GM12878 (cell line): ENCODE results near the gene LRP8. TPM values are rescaled to one million over a fixed set of nuclear protein-coding genes. Genes with fewer than 3 reads are reported as not detected.

Source experiments
- ATAC-seq: fragments of 200-7000 bp; cut with Tn5 transposase; 3 replicates; pipeline ENCODE4 v1.9.1; 2020; ENCODE audit warnings: mild to moderate bottlenecking, moderate library complexity
- BruUV-seq: library from RNA; stranded (reverse); fragments of 400-500 nt; replicated peaks from 2 replicates; lab custom pipeline; 2021; lab: Mats Ljungman, UMichigan
- CTCF ChIA-PET: fragments of 300-600 bp; sonication (Branson Sonifier 250); formaldehyde crosslinking; extraction: SDS; loops from one replicate; lab custom pipeline; 2021; ENCODE audit warnings: inconsistent platforms; lab: Yijun Ruan, JAX
- POLR2A ChIA-PET: fragments of 350-600 bp; formaldehyde crosslinking; extraction: SDS; loops from one replicate; lab custom pipeline; 2021; ENCODE audit warnings: inconsistent platforms; lab: Charles Lee
- RAD21 ChIA-PET: fragments of 300-600 bp; sonication (Branson Sonifier 250); formaldehyde crosslinking; loops from one replicate; lab custom pipeline; 2023; ENCODE audit warnings: antibody characterized with exemption; ENCODE audit not compliant: unreplicated experiment; lab: Charles Lee
- SMC1A ChIA-PET: fragments of 300-600 bp; sonication (Branson Sonifier 250); formaldehyde crosslinking; loops from one replicate; lab custom pipeline; 2023; ENCODE audit not compliant: unreplicated experiment, uncharacterized antibody; lab: Charles Lee
- DNase-seq: peaks from one replicate; pipeline ENCODE4 v3.0.0-alpha.2; 2011; ENCODE audit warnings: low read depth, low spot score
- FAIRE-seq: peaks from 3 replicates; lab custom pipeline; 2011; peaks lifted over from hg19 to GRCh38; lab: Jason Lieb, UNC
- H2AFZ ChIP-seq: 2 replicates; pipeline ENCODE4 v1.6.0; 2011; ENCODE audit warnings: low read depth, low read length, control low read depth; ENCODE audit not compliant: control insufficient read depth
- H3K27ac ChIP-seq: 2 replicates; pipeline ENCODE4 v1.5.1; 2011; ENCODE audit warnings: control low read depth; ENCODE audit not compliant: control insufficient read depth, insufficient read depth
- H3K27me3 ChIP-seq, 2 experiments: replicated peaks in 1 of 2; 2 replicates each; pipeline versions ENCODE4 v1.6.0 to v1.6.1; 2011; ENCODE audit warnings: low read length in 1 of 2; ENCODE audit not compliant: control insufficient read depth in 2 of 2, insufficient read depth in 2 of 2
- H3K36me3 ChIP-seq, 2 experiments: 2 replicates each; pipeline ENCODE4 v1.5.1; 2011; ENCODE audit warnings: low read length in 1 of 2; ENCODE audit not compliant: control insufficient read depth in 2 of 2, insufficient read depth in 2 of 2
- H3K4me1 ChIP-seq: 2 replicates; pipeline ENCODE4 v1.6.1; 2011; ENCODE audit warnings: mild to moderate bottlenecking, low read length, moderate library complexity, mixed read lengths; ENCODE audit not compliant: control insufficient read depth, insufficient read depth
- H3K4me2 ChIP-seq: 2 replicates; pipeline ENCODE4 v1.6.0; 2011; ENCODE audit warnings: control low read depth; ENCODE audit not compliant: control insufficient read depth, insufficient read depth
- H3K4me3 ChIP-seq: fragments of 200-600 bp; sonication (generic); 2 replicates; pipeline ENCODE4 v1.5.1; 2016
- H3K79me2 ChIP-seq: 2 replicates; pipeline ENCODE4 v1.6.0; 2011; ENCODE audit warnings: low read length; ENCODE audit not compliant: control insufficient read depth, insufficient read depth
- H3K9ac ChIP-seq: 2 replicates; pipeline ENCODE4 v1.8.0; 2011; ENCODE audit warnings: low read length, control low read depth, mixed read lengths; ENCODE audit not compliant: control insufficient read depth, insufficient read depth
- H3K9me3 ChIP-seq: replicated peaks from 3 replicates; pipeline ENCODE4 v1.5.1; 2011; ENCODE audit warnings: mild to moderate bottlenecking, low read length; ENCODE audit not compliant: control insufficient read depth, insufficient read depth
- H4K20me1 ChIP-seq: 2 replicates; pipeline ENCODE4 v1.6.0; 2011; ENCODE audit not compliant: control insufficient read depth, insufficient read depth
- ATF3 ChIP-seq: IDR thresholded peaks from 2 replicates; pipeline ENCODE4 v1.6.1; 2011; ENCODE audit warnings: low read depth, mild to moderate bottlenecking, low read length, moderate library complexity, borderline replicate concordance; ENCODE audit errors: extremely low read depth
- ELK1 ChIP-seq: IDR thresholded peaks from 2 replicates; pipeline ENCODE4 v1.6.1; 2012; ENCODE audit warnings: low read depth, low read length, improper control_type of control experiment
- IKZF1 ChIP-seq: fragments of 450-650 bp; conservative IDR thresholded peaks from 2 replicates; pipeline ENCODE4 v1.6.1; 2017; ENCODE audit warnings: antibody characterized with exemption, mild to moderate bottlenecking
- MTA2 ChIP-seq: fragments of 450-650 bp; IDR thresholded peaks from 2 replicates; pipeline ENCODE4 v1.6.1; 2016; ENCODE audit warnings: low read depth, mild to moderate bottlenecking, moderate library complexity
- MXI1 ChIP-seq: fragments of 150-350 bp; IDR thresholded peaks from 2 replicates; pipeline ENCODE4 v1.6.1; 2011; ENCODE audit warnings: low read depth, mild to moderate bottlenecking, inconsistent platforms, low read length, improper control_type of control experiment
- NR2F1 ChIP-seq: fragments of 450-650 bp; conservative IDR thresholded peaks from 2 replicates; pipeline ENCODE4 v1.6.1; 2017; ENCODE audit warnings: mild to moderate bottlenecking
- PKNOX1 ChIP-seq: fragments of 450-650 bp; IDR thresholded peaks from 2 replicates; pipeline ENCODE4 v1.6.1; 2016; ENCODE audit warnings: mild to moderate bottlenecking
- WRNIP1 ChIP-seq: IDR thresholded peaks from 2 replicates; pipeline ENCODE4 v1.6.1; 2011; ENCODE audit warnings: low read depth, low read length, improper control_type of control experiment, borderline replicate concordance
- ZNF24 ChIP-seq: fragments of 450-650 bp; IDR thresholded peaks from 2 replicates; pipeline ENCODE4 v1.6.1; 2017; ENCODE audit warnings: antibody characterized with exemption, mild to moderate bottlenecking
- ZNF592 ChIP-seq: fragments of 450-650 bp; IDR thresholded peaks from 2 replicates; pipeline ENCODE4 v1.6.1; 2017; ENCODE audit warnings: mild to moderate bottlenecking, moderate library complexity
- WGBS: methylation state at CpG from one replicate; pipeline ENCODE4 v1.1.6; 2016; ENCODE audit warnings: low lambda C conversion rate; ENCODE audit not compliant: insufficient replicate concordance, insufficient coverage; ENCODE audit errors: missing lambda C conversion rate; 5-methylcytosine and 5-hydroxymethylcytosine counted together
- in situ Hi-C: fragments of 300-500 bp; cut with MboI; formaldehyde crosslinking; loops from 9 replicates; pipeline ENCODE4 v1.14.3; 2018; ENCODE audit warnings: mixed read lengths
- intact Hi-C: fragments of 100-400 bp; cut with micrococcal nuclease; formaldehyde crosslinking; loops from one replicate; pipeline ENCODE4 v1.14.2; 2022; ENCODE audit not compliant: unreplicated experiment
- polyA plus RNA-seq, 11 experiments: library from polyadenylated mRNA; depleted of rRNA in 4 of 11; unstranded in 6 of 11; stranded (reverse) in 5 of 11; fragments of >200 nt; fragmentation: Nextera tagmentation in 4 of 11; fragmentation: Illumina TruSeq in 1 of 11; extraction: Ambion mirVana in 4 of 11; extraction: Trizol in 1 of 11; gene quantifications; 1 replicate in 1 of 11; 2 replicates in 10 of 11; pipeline versions ENCODE4 v1.2.1 to v1.2.3, GENCODE V29; 2011 to 2016; ENCODE audit warnings: inconsistent platforms in 2 of 11, missing spikeins in 2 of 11, low read depth in 1 of 11
- total RNA-seq, 4 experiments: library from RNA; depleted of rRNA in 3 of 4; stranded (reverse); fragments of >200 nt in 3 of 4; fragmentation: Illumina TruSeq in 1 of 4; extraction: Trizol in 1 of 4; gene quantifications; 2 replicates each; pipeline versions ENCODE4 v1.2.1 to v1.2.3, GENCODE V29; 2013 to 2021

Gene LRP8
- total and polyA plus RNA-seq, 10 of the 15 experiments (the other 5 are each of a cell fraction or from before 2014, with no cell fraction given): 2.8 to 40.5 (median 22.3) TPM

- H3K27me3 ChIP-seq: no peaks in the 10 kb centered on the region; a peak in 1 of 4 replicates
- SMC1A ChIA-PET: interaction anchor here (0.9 kb wide), 1 partner anchor 14 kb away, joined by 3 read pairs; no protein-coding TSS in a partner anchor
- RAD21 ChIA-PET: no interaction called here
- no peak overlapping the region for H3K9ac ChIP-seq
- in situ Hi-C loops: no loop called here
- no TSS peak for BruUV-seq
- H3K4me1 ChIP-seq: no peaks in the 10 kb centered on the region
- CTCF ChIA-PET: interaction anchor here (2.0 kb wide), 1 partner anchor 84 kb away, joined by 6 read pairs; no protein-coding TSS in a partner anchor
- intact Hi-C loops: no loop called here
- no peaks in the 10 kb centered on the region for H3K9me3 ChIP-seq
- no peak for FAIRE-seq
- H2AFZ ChIP-seq: no peak overlapping the region
- WGBS: 24% methylated on average over 14 of the region's 14 CpGs
- ATAC-seq: no peak
- no peak overlapping the region for H3K4me2 ChIP-seq
- POLR2A ChIA-PET: no interaction called here
- H4K20me1 ChIP-seq: no peaks in the 10 kb centered on the region
- no peak overlapping the region for H3K27ac ChIP-seq
- DNase-seq: no peak
- TF ChIP-seq ELK1: no peak
- no peak for TF ChIP-seq PKNOX1
- no peak for TF ChIP-seq MTA2
- no peak for TF ChIP-seq IKZF1
- no peaks in the 10 kb centered on the region for H3K36me3 ChIP-seq
- H3K4me3 ChIP-seq: no peak overlapping the region
- H3K79me2 ChIP-seq: no peaks in the 10 kb centered on the region
Measured at GRCh38 chr1:53376041-53376461, 48.2 kb upstream of the LRP8 start.

- 69% methylated on average over 13 of the region's 13 CpGs for WGBS
- Histone ChIP-seq H3K9me3 (no peaks in the 10 kb centered on the region), H3K4me2 (no peak overlapping the region), H4K20me1 (no peaks in the 10 kb centered on the region), H3K36me3 (no peaks in the 10 kb centered on the region), H3K4me1 (no peaks in the 10 kb centered on the region), H3K4me3 (no peak overlapping the region)
- FAIRE-seq: no peak
- SMC1A ChIA-PET: interaction anchor here (0.7 to 1.1 kb wide), 3 partner anchors 15 to 486 kb away, joined by 3 read pairs; no protein-coding TSS in a partner anchor
- TF ChIP-seq ZNF592 (no peak), NR2F1 (no peak), ZNF24 (no peak), ATF3 (no peak), MXI1 (no peak), WRNIP1 (no peak)
- TF ChIP-seq, all 136 proteins: peak for 0
- DNase-seq: no peak
- Histone ChIP-seq H3K27me3 (no peaks in the 10 kb centered on the region), H3K9ac (no peak overlapping the region), H2AFZ (no peak overlapping the region), H3K27ac (no peak overlapping the region), H3K79me2 (no peaks in the 10 kb centered on the region)
- ChIA-PET CTCF (interaction anchor here (0.7 to 2.0 kb wide), 2 partner anchors 15 to 84 kb away, joined by 3 to 6 read pairs; no protein-coding TSS in a partner anchor), RAD21 (no interaction called here), POLR2A (no interaction called here)
- intact Hi-C loops (no loop called here), in situ Hi-C loops (no loop called here)
- no peak for ATAC-seq
- BruUV-seq: no TSS peak
Measured at GRCh38 chr1:53375440-53375839, 47.6 kb upstream of the LRP8 start.
